Measurements from ENCODE around the gene C3orf52. TPM values are rescaled to one million over a fixed set of nuclear protein-coding genes. Genes with fewer than 3 reads are reported as not detected.
A peak's percentile ranks its signal among the peaks of the same experiment; 100 is the strongest.

C3orf52 gene
- total and polyA plus RNA-seq, 5 donors from 2014 or later = 0.13 to 0.67 (median 0.44) TPM

DNA sequence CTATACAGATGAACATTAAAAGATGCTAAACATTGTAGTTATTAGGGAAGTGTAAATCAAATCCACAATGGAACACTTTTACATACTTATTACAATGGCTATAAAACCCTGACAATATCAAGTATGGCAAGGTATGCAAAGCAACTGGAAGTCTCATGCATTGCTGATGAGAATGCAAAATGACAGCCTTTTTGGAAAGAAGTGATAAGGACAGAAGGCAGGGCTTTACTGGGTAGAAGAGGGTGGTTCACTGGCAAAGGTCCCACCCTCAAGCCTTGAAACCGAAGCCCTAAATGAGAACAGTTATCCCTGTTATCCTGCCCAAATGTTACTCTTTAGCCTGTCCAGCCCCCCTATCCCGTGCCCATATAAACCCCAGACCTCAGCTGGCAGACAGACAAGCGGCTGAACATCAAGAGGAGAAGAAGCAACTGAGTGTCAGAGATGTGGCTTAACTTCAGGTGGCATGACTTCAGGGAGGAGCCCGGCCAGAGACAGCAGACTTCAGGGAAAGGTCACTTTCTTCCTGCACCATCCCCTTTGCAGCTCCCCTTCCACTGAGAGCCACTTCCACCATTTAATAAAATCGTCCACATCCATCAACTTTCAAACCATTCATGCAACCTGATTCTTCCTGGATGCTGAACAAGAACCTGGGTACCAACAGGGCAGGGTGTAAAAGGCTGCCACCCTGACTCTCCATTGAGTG, 47.6 kb downstream of the C3orf52 start:
- no peaks in the 10 kb centered on the region for H3K9me3 ChIP-seq (ENCODE audit: control insufficient read depth in 2 of 2, low read length in 2 of 2)
- peaks cover 15 to 69% (median 51%) of the 10 kb centered on the region in 4 donors for H3K4me1 Mint-ChIP-seq
- DNase-seq = no peak
- no peaks in the 10 kb centered on the region for H3K27me3 ChIP-seq (ENCODE audit: control insufficient read depth, insufficient read depth, low read length)
- H3K4me3 Mint-ChIP-seq = peak overlapping the region in 3 of 4 donors; percentile 85 to 92 (median 89)
- H3K27ac ChIP-seq (ENCODE audit: insufficient read depth, low read length, poor library complexity, severe bottlenecking) = peak overlapping the region; percentile 69
- peaks cover 41% of the 10 kb centered on the region for H3K4me1 ChIP-seq (ENCODE audit: control insufficient read depth, insufficient read depth, low read length, poor library complexity, severe bottlenecking)
- no peaks in the 10 kb centered on the region for H3K36me3 Mint-ChIP-seq
- peak overlapping the region; percentile 90 to 94 (median 92) for H3K27ac Mint-ChIP-seq
- H3K9me3 Mint-ChIP-seq = no peaks in the 10 kb centered on the region
- no peaks in the 10 kb centered on the region for H3K36me3 ChIP-seq (ENCODE audit: control insufficient read depth, insufficient read depth, low read length)
- no peaks in the 10 kb centered on the region for H3K27me3 Mint-ChIP-seq
- no peak for ATAC-seq (ENCODE audit: low read depth in 2 of 2)
- peak overlapping the region; percentile 65 for H3K4me3 ChIP-seq (ENCODE audit: low read depth, low read length)

DNA sequence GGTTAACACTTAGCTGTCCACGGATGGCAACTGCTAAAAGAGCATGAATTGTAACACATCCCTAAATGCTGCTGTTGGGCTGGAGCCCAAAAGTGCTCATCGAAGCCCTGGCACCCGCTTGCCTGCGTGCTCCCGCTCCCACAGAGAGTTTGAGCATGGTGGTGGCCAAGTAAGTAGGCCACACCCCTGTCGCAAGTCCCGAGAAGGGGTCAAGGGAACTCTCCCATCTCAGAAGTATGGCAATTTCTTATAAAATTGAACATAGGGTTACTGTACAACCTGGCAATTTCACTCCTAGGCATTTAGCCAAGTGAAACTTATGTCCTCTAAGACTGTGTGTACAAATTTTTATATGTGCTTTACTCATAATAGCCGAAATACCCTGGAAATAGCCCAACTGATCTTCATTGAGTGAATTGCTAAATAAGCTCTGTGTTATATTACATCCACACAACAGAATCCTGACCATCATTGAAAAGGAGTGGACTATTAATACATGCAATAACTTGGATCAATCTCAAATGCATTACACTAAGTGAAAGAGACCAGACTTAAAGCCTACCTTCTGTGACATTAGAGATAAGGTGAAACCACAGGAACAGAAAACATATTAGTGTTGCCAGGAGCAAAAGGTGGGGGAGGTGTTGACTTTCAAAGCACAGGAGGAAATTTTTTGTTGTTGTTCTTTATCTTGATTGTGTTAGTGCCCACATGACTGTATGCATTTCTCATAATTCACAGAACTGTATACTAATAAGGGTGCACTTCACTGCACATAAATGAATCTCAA, 48.3 kb downstream of the C3orf52 start:
- ATAC-seq (ENCODE audit: low read depth in 2 of 2) (peak in 1 of 2 donors; percentile 12), DNase-seq (peak in 2 of 3 donors; percentile 32 to 38)
- no peaks in the 10 kb centered on the region for H3K27me3 Mint-ChIP-seq
- H3K36me3 ChIP-seq (ENCODE audit: control insufficient read depth, insufficient read depth, low read length) = no peaks in the 10 kb centered on the region
- H3K9me3 Mint-ChIP-seq = no peaks in the 10 kb centered on the region
- H3K27me3 ChIP-seq (ENCODE audit: control insufficient read depth, insufficient read depth, low read length) = no peaks in the 10 kb centered on the region
- H3K36me3 Mint-ChIP-seq = no peaks in the 10 kb centered on the region
- H3K27ac ChIP-seq (ENCODE audit: insufficient read depth, low read length, poor library complexity, severe bottlenecking) = peak overlapping the region; percentile 69
- H3K4me1 ChIP-seq (ENCODE audit: control insufficient read depth, insufficient read depth, low read length, poor library complexity, severe bottlenecking) = peaks cover 33% of the 10 kb centered on the region
- H3K4me1 Mint-ChIP-seq = peaks cover 10 to 62% (median 44%) of the 10 kb centered on the region in 4 donors
- no peaks in the 10 kb centered on the region for H3K9me3 ChIP-seq (ENCODE audit: control insufficient read depth in 2 of 2, low read length in 2 of 2)
- H3K4me3 Mint-ChIP-seq = peak overlapping the region in 3 of 4 donors; percentile 4 to 33 (median 24)
- H3K4me3 ChIP-seq (ENCODE audit: low read depth, low read length) = peak overlapping the region; percentile 46
- peak overlapping the region; percentile 90 to 94 (median 92) for H3K27ac Mint-ChIP-seq

DNA sequence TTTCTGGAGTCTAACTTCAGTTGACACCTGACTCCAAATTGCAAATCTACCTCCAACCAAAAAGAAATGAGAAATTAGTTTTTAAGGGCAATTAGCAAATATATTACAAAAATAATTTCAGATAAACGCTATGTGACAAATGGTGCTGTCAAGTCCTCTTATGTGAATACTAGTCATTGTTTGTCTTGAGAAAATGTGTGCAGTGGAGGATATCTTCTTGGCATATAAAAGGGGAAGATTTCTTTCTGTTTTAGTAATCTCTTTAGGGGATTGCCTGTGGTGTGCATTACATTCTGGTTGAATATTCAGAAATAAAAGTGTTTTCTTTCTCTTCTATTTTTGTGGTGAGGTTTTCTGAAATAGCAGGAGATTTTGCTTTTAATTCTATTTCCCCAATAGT, 49.9 kb downstream of the C3orf52 start:
- Histone ChIP-seq H3K27ac (ENCODE audit: insufficient read depth, low read length, poor library complexity, severe bottlenecking) (no peak overlapping the region), H3K36me3 (ENCODE audit: control insufficient read depth, insufficient read depth, low read length) (no peaks in the 10 kb centered on the region), H3K4me1 (ENCODE audit: control insufficient read depth, insufficient read depth, low read length, poor library complexity, severe bottlenecking) (peaks cover 24% of the 10 kb centered on the region), H3K9me3 (ENCODE audit: control insufficient read depth in 2 of 2, low read length in 2 of 2) (no peaks in the 10 kb centered on the region), H3K4me3 (ENCODE audit: low read depth, low read length) (no peak overlapping the region), H3K27me3 (ENCODE audit: control insufficient read depth, insufficient read depth, low read length) (no peaks in the 10 kb centered on the region)
- H3K36me3 Mint-ChIP-seq = no peaks in the 10 kb centered on the region
- peaks cover 4% of the 10 kb centered on the region for H3K27me3 Mint-ChIP-seq
- ATAC-seq (ENCODE audit: low read depth in 2 of 2) (no peak), DNase-seq (no peak)
- no peaks in the 10 kb centered on the region for H3K9me3 Mint-ChIP-seq
- peaks cover 10 to 49% (median 34%) of the 10 kb centered on the region in 4 donors for H3K4me1 Mint-ChIP-seq
- no peak overlapping the region for H3K27ac Mint-ChIP-seq
- no peak overlapping the region for H3K4me3 Mint-ChIP-seq

DNA sequence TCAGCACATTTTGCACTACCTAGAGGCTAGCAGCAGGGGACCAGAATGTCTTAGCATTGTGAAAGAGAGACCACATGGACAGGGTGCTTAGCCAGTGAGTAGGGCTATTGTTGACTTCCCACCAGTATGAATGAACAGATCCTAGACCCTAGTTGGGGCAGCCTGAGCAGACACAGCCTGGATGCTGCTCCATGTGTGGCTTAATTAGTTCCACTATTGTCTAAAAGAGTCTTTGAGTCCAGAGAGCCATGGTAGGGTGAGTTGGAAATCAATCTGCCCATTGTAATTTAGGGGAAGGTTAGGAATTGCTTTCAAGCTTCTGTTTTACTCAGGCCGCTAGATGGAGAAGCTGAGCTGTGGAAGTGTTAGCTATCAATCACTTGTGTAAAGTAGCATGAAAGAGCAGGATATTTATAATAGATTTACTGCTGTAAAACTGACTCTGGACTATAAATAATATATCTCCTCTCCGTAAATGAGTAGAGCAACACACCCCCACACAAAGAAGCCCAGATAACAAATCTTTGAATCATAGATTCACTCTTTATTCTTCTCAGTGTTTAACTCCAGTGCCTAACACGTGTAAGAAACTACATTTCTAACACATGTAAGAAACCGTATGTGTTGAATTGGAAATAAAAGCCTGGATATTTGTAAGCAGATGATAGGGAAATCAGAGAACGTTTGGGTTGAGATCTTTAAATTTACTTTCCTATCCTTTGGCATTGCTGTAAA, 50.9 kb downstream of the C3orf52 start:
- ATAC-seq (ENCODE audit: low read depth in 2 of 2) = peak in 1 of 2 donors; percentile 29

DNA sequence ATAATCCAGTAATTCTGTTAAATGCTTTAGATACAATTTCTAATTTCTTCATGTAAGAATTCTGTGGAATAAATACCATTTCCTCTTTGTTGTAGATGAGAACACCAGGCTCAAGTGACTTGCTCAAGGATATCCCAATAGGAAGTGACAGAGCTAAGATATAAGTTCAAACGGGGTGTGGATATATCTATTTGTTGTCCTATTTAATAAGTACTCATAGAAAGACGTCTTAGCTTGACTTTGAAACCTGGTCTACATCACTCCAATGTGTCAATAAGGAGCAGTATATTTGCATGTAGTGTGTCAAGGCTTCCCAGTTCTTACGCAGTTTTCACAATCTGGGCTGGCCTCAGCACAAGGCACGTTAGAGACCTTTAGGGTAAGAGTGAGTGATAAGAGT, 51.6 kb downstream of the C3orf52 start:
- no peaks in the 10 kb centered on the region for H3K9me3 ChIP-seq (ENCODE audit: control insufficient read depth in 2 of 2, low read length in 2 of 2)
- DNase-seq (no peak), ATAC-seq (ENCODE audit: low read depth in 2 of 2) (no peak)
- H3K4me3 ChIP-seq (ENCODE audit: low read depth, low read length) = no peak overlapping the region
- Mint-ChIP-seq H3K9me3 (no peaks in the 10 kb centered on the region), H3K4me1 (peaks cover 9 to 37% (median 27%) of the 10 kb centered on the region in 4 donors), H3K27ac (no peak overlapping the region), H3K36me3 (no peaks in the 10 kb centered on the region), H3K27me3 (peaks cover 4% of the 10 kb centered on the region), H3K4me3 (no peak overlapping the region)
- H3K27me3 ChIP-seq (ENCODE audit: control insufficient read depth, insufficient read depth, low read length) = no peaks in the 10 kb centered on the region
- no peaks in the 10 kb centered on the region for H3K36me3 ChIP-seq (ENCODE audit: control insufficient read depth, insufficient read depth, low read length)
- peaks cover 23% of the 10 kb centered on the region for H3K4me1 ChIP-seq (ENCODE audit: control insufficient read depth, insufficient read depth, low read length, poor library complexity, severe bottlenecking)
- no peak overlapping the region for H3K27ac ChIP-seq (ENCODE audit: insufficient read depth, low read length, poor library complexity, severe bottlenecking)

More for the DNA sequence above, 50.9 kb downstream of the C3orf52 start:
- peak in 2 of 3 donors; percentile 33 to 52 for DNase-seq
- Histone ChIP-seq H3K4me1 (ENCODE audit: control insufficient read depth, insufficient read depth, low read length, poor library complexity, severe bottlenecking) (peaks cover 24% of the 10 kb centered on the region), H3K4me3 (ENCODE audit: low read depth, low read length) (no peak overlapping the region), H3K9me3 (ENCODE audit: control insufficient read depth in 2 of 2, low read length in 2 of 2) (no peaks in the 10 kb centered on the region), H3K27ac (ENCODE audit: insufficient read depth, low read length, poor library complexity, severe bottlenecking) (no peak overlapping the region), H3K36me3 (ENCODE audit: control insufficient read depth, insufficient read depth, low read length) (no peaks in the 10 kb centered on the region), H3K27me3 (ENCODE audit: control insufficient read depth, insufficient read depth, low read length) (no peaks in the 10 kb centered on the region)
- H3K9me3 Mint-ChIP-seq = no peaks in the 10 kb centered on the region
- H3K27ac Mint-ChIP-seq = peak overlapping the region in 1 of 3 donors; percentile 34
- no peak overlapping the region for H3K4me3 Mint-ChIP-seq
- H3K27me3 Mint-ChIP-seq = peaks cover 4% of the 10 kb centered on the region
- H3K36me3 Mint-ChIP-seq = no peaks in the 10 kb centered on the region
- H3K4me1 Mint-ChIP-seq = peaks cover 10 to 43% (median 32%) of the 10 kb centered on the region in 4 donors

DNA sequence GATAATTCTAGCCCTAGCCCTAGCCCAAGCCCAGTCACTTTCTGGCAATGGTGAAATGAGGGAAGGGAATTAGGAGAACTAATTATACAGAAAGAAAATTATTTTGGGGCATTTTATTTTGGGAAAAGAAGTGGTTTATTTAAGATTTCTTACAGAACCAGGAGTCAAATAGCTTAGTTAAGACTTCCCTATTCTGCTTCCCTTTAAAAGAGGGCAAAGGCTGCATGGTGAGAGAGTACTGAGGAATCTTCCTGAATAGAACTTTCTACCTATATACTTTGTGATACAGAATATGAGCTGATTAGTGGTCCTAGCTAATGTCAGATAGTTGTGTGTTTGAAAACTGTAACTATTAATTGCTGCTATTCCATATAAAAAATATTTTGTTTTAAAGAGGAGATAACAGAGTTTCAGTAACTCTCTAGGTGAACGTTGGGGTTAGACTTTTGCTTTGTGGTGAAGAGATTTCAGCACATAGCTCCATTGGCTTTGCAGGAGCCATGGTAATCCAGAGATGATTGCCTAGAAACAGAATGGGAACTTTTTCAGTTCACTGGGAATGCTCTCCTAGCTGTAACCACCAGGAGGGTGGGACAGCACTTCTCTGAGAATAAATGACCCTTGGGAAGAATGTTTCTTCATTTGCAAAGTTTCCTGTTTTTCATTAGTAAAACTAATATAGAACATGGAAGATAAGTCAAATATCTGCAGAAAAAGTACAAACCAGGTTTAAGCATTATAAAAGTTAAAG, 52.2 kb downstream of the C3orf52 start:
- H3K4me1 ChIP-seq (ENCODE audit: control insufficient read depth, insufficient read depth, low read length, poor library complexity, severe bottlenecking) = peaks cover 17% of the 10 kb centered on the region
- Mint-ChIP-seq H3K27ac (no peak overlapping the region), H3K36me3 (no peaks in the 10 kb centered on the region), H3K9me3 (peaks cover 0 to 3% (median 0%) of the 10 kb centered on the region in 7 donors), H3K4me1 (peaks cover 6 to 34% (median 25%) of the 10 kb centered on the region in 4 donors), H3K27me3 (peaks cover 4% of the 10 kb centered on the region), H3K4me3 (no peak overlapping the region)
- no peak overlapping the region for H3K27ac ChIP-seq (ENCODE audit: insufficient read depth, low read length, poor library complexity, severe bottlenecking)
- no peak overlapping the region for H3K4me3 ChIP-seq (ENCODE audit: low read depth, low read length)
- ATAC-seq (ENCODE audit: low read depth in 2 of 2) (no peak), DNase-seq (no peak)
- H3K27me3 ChIP-seq (ENCODE audit: control insufficient read depth, insufficient read depth, low read length) = no peaks in the 10 kb centered on the region
- no peaks in the 10 kb centered on the region for H3K9me3 ChIP-seq (ENCODE audit: control insufficient read depth in 2 of 2, low read length in 2 of 2)
- no peaks in the 10 kb centered on the region for H3K36me3 ChIP-seq (ENCODE audit: control insufficient read depth, insufficient read depth, low read length)

DNA sequence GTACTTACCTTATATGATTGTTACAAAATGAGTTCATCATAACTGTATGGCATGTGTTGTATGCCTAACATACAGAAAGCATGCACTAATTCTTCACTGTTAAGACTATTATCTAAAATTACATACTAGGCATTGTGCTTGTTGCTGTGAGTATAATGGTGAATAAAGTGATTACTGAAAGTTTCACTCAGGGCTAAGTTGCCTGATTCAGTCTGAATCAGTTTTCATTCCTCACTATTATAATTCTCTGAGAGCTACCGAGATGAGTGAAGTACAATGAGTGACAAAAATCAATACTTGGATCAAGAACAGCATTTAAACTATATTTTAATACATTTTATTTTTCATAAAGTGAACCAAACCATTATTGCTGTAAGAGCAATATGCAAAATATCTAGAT, 54.4 kb downstream of the C3orf52 start:
- peaks cover 6 to 8% of the 10 kb centered on the region in 2 experiments for H3K9me3 ChIP-seq (ENCODE audit: control insufficient read depth in 2 of 2, low read length in 2 of 2)
- no peaks in the 10 kb centered on the region for H3K36me3 ChIP-seq (ENCODE audit: control insufficient read depth, insufficient read depth, low read length)
- no peak for DNase-seq
- no peak overlapping the region for H3K27ac ChIP-seq (ENCODE audit: insufficient read depth, low read length, poor library complexity, severe bottlenecking)
- peaks cover 0 to 10% (median 1%) of the 10 kb centered on the region in 7 donors for H3K9me3 Mint-ChIP-seq
- H3K36me3 Mint-ChIP-seq = no peaks in the 10 kb centered on the region
- no peak overlapping the region for H3K4me3 Mint-ChIP-seq
- no peaks in the 10 kb centered on the region for H3K27me3 ChIP-seq (ENCODE audit: control insufficient read depth, insufficient read depth, low read length)
- H3K4me1 Mint-ChIP-seq = peaks cover 9 to 20% (median 15%) of the 10 kb centered on the region in 4 donors
- peaks cover 4% of the 10 kb centered on the region for H3K27me3 Mint-ChIP-seq
- ATAC-seq (ENCODE audit: low read depth in 2 of 2) = no peak
- H3K27ac Mint-ChIP-seq = no peak overlapping the region
- no peak overlapping the region for H3K4me3 ChIP-seq (ENCODE audit: low read depth, low read length)
- H3K4me1 ChIP-seq (ENCODE audit: control insufficient read depth, insufficient read depth, low read length, poor library complexity, severe bottlenecking) = peaks cover under 1% of the 10 kb centered on the region

All from CD4-positive, CD25-positive, alpha-beta regulatory T cell (primary cell).